ENCODE data around the gene SGTB.
"Not testable (repeated sequence)": the region's sequence is repeated elsewhere in the genome, so short reads cannot be mapped to it uniquely, and the experiment has no call there.

The SGTB gene

GRCh38 chr5:65721720-65722574 is at the start of gene SGTB, which contains the start of gene NLN:
Gene SGTB, minus strand, starts transcription at chr5:65722109. Its CDS starts 1,302 bp downstream, at chr5:65720807.
Gene NLN, plus strand, starts transcription at chr5:65722205. Its CDS starts 169 bp downstream, at chr5:65722374.
- DNase-seq, result peak; percentile 33

GRCh38 chr5:65771266-65771665 is 49.4 kb upstream of the SGTB start:
- DNase-seq, result no peak

- no peak for DNase-seq
Measured at GRCh38 chr5:65769539-65769938, 47.6 kb upstream of the SGTB start.

- no peak for DNase-seq
Measured at GRCh38 chr5:65768723-65769346, 46.9 kb upstream of the SGTB start.

GRCh38 chr5:65767565-65767964 is 45.7 kb upstream of the SGTB start:
- DNase-seq, result no peak

- no peak for DNase-seq
Measured at GRCh38 chr5:65766781-65767180, 44.9 kb upstream of the SGTB start.

- DNase-seq, result no peak
Measured at GRCh38 chr5:65766175-65766574, 44.3 kb upstream of the SGTB start.

GRCh38 chr5:65765582-65765981 is 43.7 kb upstream of the SGTB start:
- DNase-seq, result no peak

GRCh38 chr5:65762234-65762633 is 40.3 kb upstream of the SGTB start:
- no peak for DNase-seq

- peak; percentile 11 for DNase-seq
Measured at GRCh38 chr5:65760504-65761275, 38.8 kb upstream of the SGTB start.

GRCh38 chr5:65758546-65759144 is 36.7 kb upstream of the SGTB start:
- DNase-seq, result no peak

- no peak for DNase-seq
Measured at GRCh38 chr5:65753189-65753588, 31.3 kb upstream of the SGTB start.

- no peak for DNase-seq
Measured at GRCh38 chr5:65750938-65751337, 29.0 kb upstream of the SGTB start.

GRCh38 chr5:65749956-65750355 is 28.0 kb upstream of the SGTB start:
- DNase-seq, result no peak

GRCh38 chr5:65749221-65749844 is 27.4 kb upstream of the SGTB start:
- no peak for DNase-seq

- DNase-seq, result no peak
Measured at GRCh38 chr5:65742565-65743231, 20.8 kb upstream of the SGTB start.

- no peak for DNase-seq
Measured at GRCh38 chr5:65739162-65739561, 17.3 kb upstream of the SGTB start.

GRCh38 chr5:65738305-65738704 is 16.4 kb upstream of the SGTB start:
- DNase-seq, result no peak

GRCh38 chr5:65737842-65738241 is 15.9 kb upstream of the SGTB start:
- DNase-seq, result no peak

- DNase-seq, result no peak
Measured at GRCh38 chr5:65736011-65736410, 14.1 kb upstream of the SGTB start.

- no peak for DNase-seq
Measured at GRCh38 chr5:65734921-65735320, 13.0 kb upstream of the SGTB start.

GRCh38 chr5:65734196-65734775 is 12.4 kb upstream of the SGTB start:
- not testable (repeated sequence) for DNase-seq
